Nephron (organoid): ENCODE results near the gene CNTN4.

Experiments used
- H3K27ac Mint-ChIP-seq, 3 experiments: 2 replicates each; pipeline ENCODE4 v1.8.0; 2020; ENCODE audit warnings: mixed read lengths in 3 of 3, mild to moderate bottlenecking in 2 of 3, moderate library complexity in 1 of 3
- H3K27me3 Mint-ChIP-seq: 2 replicates; pipeline ENCODE4 v1.8.0; 2021; ENCODE audit warnings: low read depth, mild to moderate bottlenecking, moderate library complexity, mixed read lengths
- H3K36me3 Mint-ChIP-seq: 2 replicates; pipeline ENCODE4 v1.8.0; 2020; ENCODE audit warnings: low read depth, mixed read lengths
- H3K4me1 Mint-ChIP-seq: 2 replicates; pipeline ENCODE4 v1.8.0; 2020; ENCODE audit warnings: mixed read lengths
- H3K4me3 Mint-ChIP-seq, 3 experiments: 2 replicates each; pipeline ENCODE4 v1.8.0; 2020; ENCODE audit warnings: mild to moderate bottlenecking in 3 of 3, mixed read lengths in 3 of 3, moderate library complexity in 2 of 3
- H3K9me3 Mint-ChIP-seq: 2 replicates; pipeline ENCODE4 v1.8.0; 2020; ENCODE audit warnings: mixed read lengths
- TF ChIP-seq, protein P1 (sequence below), 3 experiments: fragments of 200-600 bp; sonication (generic); IDR thresholded peaks; one replicate each; pipeline ENCODE4 v1.5.0; 2021; ENCODE audit warnings: antibody characterized with exemption in 3 of 3; ENCODE audit not compliant: unreplicated experiment in 3 of 3

The CNTN4 gene

DNA sequence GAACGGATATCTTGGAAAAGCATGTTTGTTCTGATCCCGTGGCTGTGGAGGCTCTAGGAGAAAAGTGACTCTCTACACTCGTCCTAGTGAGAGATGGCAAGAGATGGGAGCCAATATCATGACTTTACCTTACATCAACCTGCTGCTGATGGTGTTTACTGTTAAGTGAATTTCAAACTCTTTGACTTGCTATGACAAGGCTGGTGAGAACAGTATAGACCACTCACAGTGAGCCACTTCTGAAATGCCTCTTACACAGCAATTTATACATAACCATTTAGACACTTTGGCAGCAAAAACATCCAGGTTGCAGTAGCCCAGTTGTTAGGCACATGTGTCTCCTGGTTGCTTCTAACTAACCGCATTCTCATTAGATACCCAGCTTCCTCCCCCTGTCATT, 968.2 kb downstream of the CNTN4 start:
- H3K36me3 Mint-ChIP-seq, result no peaks in the 10 kb centered on the region
- H3K9me3 Mint-ChIP-seq, result no peaks in the 10 kb centered on the region
- H3K4me1 Mint-ChIP-seq, result peaks cover 7% of the 10 kb centered on the region
- TF ChIP-seq, protein P1, sequence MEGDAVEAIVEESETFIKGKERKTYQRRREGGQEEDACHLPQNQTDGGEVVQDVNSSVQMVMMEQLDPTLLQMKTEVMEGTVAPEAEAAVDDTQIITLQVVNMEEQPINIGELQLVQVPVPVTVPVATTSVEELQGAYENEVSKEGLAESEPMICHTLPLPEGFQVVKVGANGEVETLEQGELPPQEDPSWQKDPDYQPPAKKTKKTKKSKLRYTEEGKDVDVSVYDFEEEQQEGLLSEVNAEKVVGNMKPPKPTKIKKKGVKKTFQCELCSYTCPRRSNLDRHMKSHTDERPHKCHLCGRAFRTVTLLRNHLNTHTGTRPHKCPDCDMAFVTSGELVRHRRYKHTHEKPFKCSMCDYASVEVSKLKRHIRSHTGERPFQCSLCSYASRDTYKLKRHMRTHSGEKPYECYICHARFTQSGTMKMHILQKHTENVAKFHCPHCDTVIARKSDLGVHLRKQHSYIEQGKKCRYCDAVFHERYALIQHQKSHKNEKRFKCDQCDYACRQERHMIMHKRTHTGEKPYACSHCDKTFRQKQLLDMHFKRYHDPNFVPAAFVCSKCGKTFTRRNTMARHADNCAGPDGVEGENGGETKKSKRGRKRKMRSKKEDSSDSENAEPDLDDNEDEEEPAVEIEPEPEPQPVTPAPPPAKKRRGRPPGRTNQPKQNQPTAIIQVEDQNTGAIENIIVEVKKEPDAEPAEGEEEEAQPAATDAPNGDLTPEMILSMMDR (IDR thresholded peaks at IDR 0.05; ENCODE audit: unreplicated experiment in 3 of 3), result no peak
- no peak overlapping the region for H3K4me3 Mint-ChIP-seq
- H3K27ac Mint-ChIP-seq, result no peak overlapping the region
- H3K27me3 Mint-ChIP-seq, result peaks cover 4% of the 10 kb centered on the region

DNA sequence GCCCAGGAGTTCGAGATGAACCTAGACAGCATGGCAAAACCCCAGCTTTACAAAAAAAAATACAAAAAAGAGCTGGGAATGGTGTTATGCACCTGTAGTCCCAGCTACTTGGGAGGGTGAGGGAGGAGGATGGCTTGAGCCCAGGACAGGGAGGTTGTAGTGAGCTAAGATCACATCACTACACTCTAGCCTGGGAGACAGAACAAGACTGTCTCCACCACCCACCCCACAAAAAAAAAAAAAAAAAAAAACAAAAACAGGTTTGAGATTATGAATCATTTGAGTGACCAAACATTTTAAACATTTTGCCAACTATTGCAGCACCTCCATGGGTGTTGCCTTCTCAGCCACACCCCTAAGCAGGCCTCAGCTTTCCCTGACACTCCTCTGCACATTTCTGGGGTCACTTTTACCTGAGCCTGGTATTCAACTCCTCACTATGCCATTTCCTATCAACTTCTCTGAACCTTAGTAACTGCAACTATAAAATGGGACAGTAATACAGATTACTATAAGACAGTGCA, 969.8 kb downstream of the CNTN4 start:
- H3K36me3 Mint-ChIP-seq, result no peaks in the 10 kb centered on the region
- peaks cover 4% of the 10 kb centered on the region for H3K27me3 Mint-ChIP-seq
- H3K27ac Mint-ChIP-seq, result no peak overlapping the region
- H3K9me3 Mint-ChIP-seq, result no peaks in the 10 kb centered on the region
- peaks cover 7% of the 10 kb centered on the region for H3K4me1 Mint-ChIP-seq
- H3K4me3 Mint-ChIP-seq, result no peak overlapping the region
- TF ChIP-seq, protein P1 (IDR thresholded peaks at IDR 0.05; ENCODE audit: unreplicated experiment in 3 of 3), result no peak

DNA sequence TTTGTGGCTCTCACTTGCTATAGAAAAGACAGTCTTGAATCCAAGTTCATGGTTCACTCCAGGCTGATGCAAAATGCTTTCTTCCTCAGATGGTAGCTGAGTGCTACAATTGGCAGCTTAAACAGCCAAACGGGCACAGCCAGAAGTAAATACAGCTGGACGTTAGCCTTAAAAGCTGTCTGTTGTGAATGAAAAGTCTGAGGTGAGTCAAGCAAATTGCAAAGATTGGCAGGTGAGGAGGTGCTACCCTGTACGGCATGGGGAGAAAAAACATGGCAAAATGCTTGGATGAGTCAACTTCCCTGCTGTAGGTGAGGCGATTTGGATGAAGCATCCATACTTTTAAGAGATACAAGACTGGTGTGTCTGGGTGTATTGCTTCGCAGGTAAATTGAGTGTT, 971.1 kb downstream of the CNTN4 start:
- no peaks in the 10 kb centered on the region for H3K9me3 Mint-ChIP-seq
- H3K4me3 Mint-ChIP-seq, result no peak overlapping the region
- no peak overlapping the region for H3K27ac Mint-ChIP-seq
- H3K27me3 Mint-ChIP-seq, result peaks cover 4% of the 10 kb centered on the region
- H3K36me3 Mint-ChIP-seq, result no peaks in the 10 kb centered on the region
- H3K4me1 Mint-ChIP-seq, result peaks cover 7% of the 10 kb centered on the region
- TF ChIP-seq, protein P1 (IDR thresholded peaks at IDR 0.05; ENCODE audit: unreplicated experiment in 3 of 3), result no peak

DNA sequence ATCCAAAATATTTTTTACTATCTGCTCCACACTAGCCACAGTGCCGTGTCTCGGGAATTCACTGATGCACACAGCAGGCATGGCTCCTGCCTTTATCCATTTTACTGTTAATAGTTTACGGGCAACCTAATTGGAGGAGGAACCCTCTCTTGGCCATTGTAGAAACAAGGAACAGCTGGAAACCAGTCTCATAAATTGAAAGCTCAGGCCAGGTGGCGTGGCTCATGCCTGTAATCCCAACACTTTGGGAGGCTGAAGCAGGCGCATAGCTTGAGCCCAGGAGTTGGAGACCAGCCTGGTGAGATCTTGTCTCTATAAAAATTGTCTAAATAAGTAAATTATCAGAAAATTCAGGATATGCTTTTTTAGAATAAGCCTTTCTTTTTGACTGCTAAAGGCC, 972.5 kb downstream of the CNTN4 start:
- H3K27me3 Mint-ChIP-seq, result peaks cover 9% of the 10 kb centered on the region
- H3K4me3 Mint-ChIP-seq, result no peak overlapping the region
- H3K27ac Mint-ChIP-seq, result peak overlapping the region; percentile 14 to 57 (median 27)
- H3K4me1 Mint-ChIP-seq, result peaks cover 7% of the 10 kb centered on the region
- H3K9me3 Mint-ChIP-seq, result no peaks in the 10 kb centered on the region
- no peaks in the 10 kb centered on the region for H3K36me3 Mint-ChIP-seq
- TF ChIP-seq, protein P1 (IDR thresholded peaks at IDR 0.05; ENCODE audit: unreplicated experiment in 3 of 3), result no peak

DNA sequence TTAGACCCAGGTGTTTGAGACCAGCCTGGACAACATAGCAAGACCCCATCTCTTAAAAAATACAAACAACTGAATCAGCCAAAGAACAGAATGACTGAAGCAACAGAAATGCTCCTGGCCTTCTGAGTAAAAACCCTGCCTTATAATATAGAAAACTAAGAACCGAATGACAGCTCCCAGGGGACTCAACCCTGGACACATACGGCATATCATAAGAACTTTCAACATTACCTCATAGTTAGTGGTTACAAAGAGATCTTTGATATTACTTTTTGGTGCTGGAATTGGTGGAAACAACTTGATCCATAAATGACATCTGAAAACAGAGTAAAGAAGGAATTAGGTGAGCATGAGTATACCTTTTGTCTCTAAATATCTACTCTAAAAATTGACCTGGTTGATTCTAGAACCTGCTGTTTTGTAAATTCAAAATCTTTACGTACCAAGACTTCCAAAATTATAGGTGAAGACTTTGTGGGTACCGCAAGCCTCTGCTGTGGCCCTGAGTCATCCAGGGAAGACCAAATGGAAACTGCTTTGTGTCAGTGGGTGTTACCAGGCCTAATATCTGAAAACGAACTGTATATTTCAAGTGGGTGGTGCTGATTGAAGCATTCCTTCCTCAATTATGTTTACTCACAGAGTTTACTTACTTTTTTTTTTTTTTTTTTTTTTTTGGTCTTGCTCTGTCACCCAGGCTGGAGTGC, 976.0 kb downstream of the CNTN4 start:
- H3K27ac Mint-ChIP-seq, result no peak overlapping the region

More for the DNA sequence above, 976.0 kb downstream of the CNTN4 start:
- H3K36me3 Mint-ChIP-seq, result no peaks in the 10 kb centered on the region
- TF ChIP-seq, protein P1 (IDR thresholded peaks at IDR 0.05; ENCODE audit: unreplicated experiment in 3 of 3), result no peak
- H3K9me3 Mint-ChIP-seq, result no peaks in the 10 kb centered on the region
- peaks cover 7% of the 10 kb centered on the region for H3K4me1 Mint-ChIP-seq
- peaks cover 5% of the 10 kb centered on the region for H3K27me3 Mint-ChIP-seq
- no peak overlapping the region for H3K4me3 Mint-ChIP-seq
